Heart left ventricle (tissue), 16 donors: ENCODE results near the gene DPH6. TPM values are rescaled to one million over a fixed set of nuclear protein-coding genes. Genes with fewer than 3 reads are reported as not detected.
"Not testable (repeated sequence)": the region's sequence is repeated elsewhere in the genome, so short reads cannot be mapped to it uniquely, and the experiment has no call there.

ENCODE experiments used
- ATAC-seq, 4 donors: fragments of 200-7000 bp; cut with Tn5 transposase; one replicate each; pipeline ENCODE4 v1.9.1; 2020 to 2022; ENCODE audit warnings: moderate library complexity in 4 of 4, mild to moderate bottlenecking in 3 of 4, moderate number of reproducible peaks in 1 of 4
- DNase-seq, 5 donors: peaks; one replicate each; pipeline ENCODE4 v3.0.0-alpha.2; 2020
- H3K27ac ChIP-seq, 12 donors: fragments of 200-600 bp; sonication (generic) in 4 of 12; one replicate each; pipeline versions ENCODE4 v1.5.0 to v1.8.0; 2016 to 2022; ENCODE audit warnings: mild to moderate bottlenecking in 2 of 12
- H3K27me3 ChIP-seq, 9 donors: fragments of 200-600 bp; sonication (generic) in 2 of 9; one replicate each; pipeline versions ENCODE4 v1.5.1 to v1.8.0; 2016 to 2022; ENCODE audit warnings: mild to moderate bottlenecking in 3 of 9
- H3K36me3 ChIP-seq, 9 donors: fragments of 200-600 bp; sonication (generic) in 2 of 9; one replicate each; pipeline versions ENCODE4 v1.5.0 to v1.8.0; 2018 to 2022; ENCODE audit warnings: mild to moderate bottlenecking in 2 of 9
- H3K4me1 ChIP-seq, 12 donors: fragments of 200-600 bp; sonication (generic) in 4 of 12; one replicate each; pipeline versions ENCODE4 v1.5.0 to v1.8.0; 2016 to 2022; ENCODE audit warnings: mild to moderate bottlenecking in 3 of 12
- H3K4me3 ChIP-seq, 12 donors: fragments of 200-600 bp; sonication (generic) in 4 of 12; one replicate each; pipeline versions ENCODE4 v1.5.0 to v1.8.0; 2017 to 2022; ENCODE audit warnings: mild to moderate bottlenecking in 9 of 12, moderate library complexity in 4 of 12
- H3K9me3 ChIP-seq, 12 donors: fragments of 200-600 bp; sonication (generic) in 4 of 12; one replicate each; pipeline versions ENCODE4 v1.5.0 to v1.8.0; 2016 to 2022; ENCODE audit warnings: mild to moderate bottlenecking in 1 of 12
- CTCF ChIP-seq, 12 donors: fragments of 200-600 bp; sonication (generic) in 4 of 12; IDR thresholded peaks; one replicate each; pipeline versions ENCODE4 v1.5.0 to v1.8.0; 2018 to 2022; ENCODE audit warnings: antibody characterized with exemption in 12 of 12, mild to moderate bottlenecking in 5 of 12
- POLR2A ChIP-seq, 2 donors: fragments of 450-650 bp; IDR thresholded peaks; one replicate each; pipeline ENCODE4 v1.6.1; 2017; ENCODE audit warnings: antibody characterized with exemption in 2 of 2, mild to moderate bottlenecking in 2 of 2, moderate library complexity in 2 of 2
- whole genome bisulfite sequencing, 4 donors: extraction: QIAGEN DNeasy Blood & Tissue Kit in 2 of 4; methylation state at CpG; one replicate each; pipeline versions ENCODE4 v1.1.5 to v1.1.7; 2013 to 2018; 5-methylcytosine and 5-hydroxymethylcytosine counted together
- intact Hi-C, 10 donors: fragments of 100-400 bp; cut with DNase I; formaldehyde crosslinking; loops; one replicate each; pipeline versions ENCODE4 v1.11.1 to v1.14.2; 2022
- polyA plus RNA-seq, 2 donors: library from polyadenylated mRNA; stranded (reverse); fragments of 200-250 nt; gene quantifications; one replicate each; pipeline ENCODE4 v1.2.3, GENCODE V29; 2013
- total RNA-seq, 9 donors: library from RNA; depleted of rRNA in 2 of 9; stranded (reverse); fragments of >200 nt in 2 of 9; fragmentation: NEBNext Ultra II Directional in 3 of 9; extraction: Animal tissue kit (Norgen Biotek cat#: 25700) in 3 of 9; gene quantifications; one replicate each; pipeline versions ENCODE4 v1.1.0 to v1.2.4, GENCODE V29; 2016 to 2023
- donor health status: ischemic (EF 13 %, LVEDD 7.1; RV severe dilation, severe dysfunction).
- donor health status: healthy with polysubstance abuse.
- donor health status: DM: no; HTN: yes; CAD: no.
- donor health status: DM: no; HTN: no; CAD: no.
- donor health status: ischemic (EF 25% LVEDD 6.9; RV normal size, moderate dysfunction).
- donor health status: ischemic (EF 25% LVEDD 5.7; RV mildly dilated, moderate dysfunction).
- donor health status: healthy.
- donor health status: DM: yes; HTN: yes; CAD: no.
- donor health status: ischemic (EF 35%, LVEDD 5.7; RV mildly dilated, moderate dysfunction).
- donor health status: nonischemic (EF 11% LVEDD 7.7; RV severe dilation, severe dysfunction).
- donor health status: DM: yes; HTN: yes; CAD: no.
- donor health status: PGD.
- donor health status: ischemic (EF 29% LVEDD 5.4; RV normal size, mild dysfunction).
- donor health status: nonischemic (EF 23%, LVEDD 6.1; RV moderate dilation, normal function).

DPH6 gene
- total and polyA plus RNA-seq, 11 donors, result 5.9 to 24.8 (median 15.7) TPM

- peaks cover 0 to 5% (median 0%) of the 10 kb centered on the region in 9 donors for H3K36me3 ChIP-seq
- ATAC-seq (no peak), DNase-seq (no peak)
- no peak overlapping the region for H3K4me3 ChIP-seq
- intact Hi-C loops, result no loop called here
- no peaks in the 10 kb centered on the region for H3K27me3 ChIP-seq
- peaks cover 0 to 10% (median 0%) of the 10 kb centered on the region in 12 donors for H3K4me1 ChIP-seq
- WGBS, 4 donors, result 81 to 88% (median 86%) methylated on average over 2 of the region's 2 CpGs
- no peak overlapping the region for H3K27ac ChIP-seq
- TF ChIP-seq CTCF (IDR thresholded peaks at IDR 0.05), result no peak
- no peak for TF ChIP-seq POLR2A (IDR thresholded peaks at IDR 0.05)
- H3K9me3 ChIP-seq, result peaks cover 0 to 4% (median 0%) of the 10 kb centered on the region in 12 donors
These were observed 152.6 kb downstream of the DPH6 start for GRCh38 chr15:35393398-35393797.

GRCh38 chr15:35391408-35391984 is 154.5 kb downstream of the DPH6 start:
- H3K27ac ChIP-seq, ATAC-seq, H3K27me3 ChIP-seq, H3K36me3 ChIP-seq, intact Hi-C loops, H3K4me1 ChIP-seq, H3K9me3 ChIP-seq, H3K4me3 ChIP-seq: not testable (repeated sequence)
- WGBS, 4 donors, result 95 to 97% (median 96%) methylated on average over 18 of the region's 18 CpGs
- DNase-seq, result peak in 1 of 5 donors; percentile 28

- 98 to 100% (median 98%) methylated on average over 2 of the region's 2 CpGs for WGBS, 4 donors
- no peaks in the 10 kb centered on the region for H3K27me3 ChIP-seq
- peaks cover 0 to 14% (median 0%) of the 10 kb centered on the region in 9 donors for H3K36me3 ChIP-seq
- H3K9me3 ChIP-seq, result peaks cover 0 to 3% (median 0%) of the 10 kb centered on the region in 12 donors
- no peak overlapping the region for H3K27ac ChIP-seq
- no peak overlapping the region for H3K4me3 ChIP-seq
- H3K4me1 ChIP-seq, result no peaks in the 10 kb centered on the region
- ATAC-seq (no peak), DNase-seq (no peak)
- TF ChIP-seq CTCF (IDR thresholded peaks at IDR 0.05) (no peak), POLR2A (IDR thresholded peaks at IDR 0.05) (no peak)
- intact Hi-C loops, result loop anchor here in 1 of 10 donors (2.0 kb wide), 1 partner anchor 15 kb away; no protein-coding TSS in a partner anchor
These were observed 162.5 kb downstream of the DPH6 start for GRCh38 chr15:35383506-35383905.

GRCh38 chr15:35381328-35381727 is 164.6 kb downstream of the DPH6 start:
- Histone ChIP-seq H3K4me1 (no peaks in the 10 kb centered on the region), H3K27ac (no peak overlapping the region), H3K36me3 (peaks cover 0 to 14% (median 0%) of the 10 kb centered on the region in 9 donors), H3K4me3 (no peak overlapping the region), H3K27me3 (no peaks in the 10 kb centered on the region), H3K9me3 (peaks cover 0 to 11% (median 0%) of the 10 kb centered on the region in 12 donors)
- no peak for DNase-seq
- ATAC-seq, result no peak
- WGBS, 4 donors, result 43 to 59% (median 54%) methylated on average over 3 of the region's 3 CpGs
- intact Hi-C loops, result no loop called here
- TF ChIP-seq CTCF (IDR thresholded peaks at IDR 0.05), result no peak
- no peak for TF ChIP-seq POLR2A (IDR thresholded peaks at IDR 0.05)

GRCh38 chr15:35379972-35380371 is 166.0 kb downstream of the DPH6 start:
- Histone ChIP-seq H3K27me3 (no peaks in the 10 kb centered on the region), H3K4me1 (no peaks in the 10 kb centered on the region), H3K4me3 (no peak overlapping the region), H3K9me3 (peaks cover 0 to 8% (median 0%) of the 10 kb centered on the region in 12 donors), H3K36me3 (peaks cover 0 to 14% (median 0%) of the 10 kb centered on the region in 9 donors), H3K27ac (no peak overlapping the region)
- intact Hi-C loops, result no loop called here
- WGBS, 4 donors, result 86 to 96% (median 90%) methylated on average over 1 of the region's 1 CpG
- TF ChIP-seq CTCF (IDR thresholded peaks at IDR 0.05) (no peak), POLR2A (IDR thresholded peaks at IDR 0.05) (no peak)
- no peak for DNase-seq
- no peak for ATAC-seq

GRCh38 chr15:35378454-35378853 is 167.5 kb downstream of the DPH6 start:
- H3K9me3 ChIP-seq, intact Hi-C loops, H3K4me3 ChIP-seq, H3K27ac ChIP-seq, DNase-seq, H3K4me1 ChIP-seq, ATAC-seq, H3K27me3 ChIP-seq: not testable (repeated sequence)
- H3K36me3 ChIP-seq, result peaks cover 0 to 14% (median 0%) of the 10 kb centered on the region in 9 donors
- 96 to 100% (median 97%) methylated on average over 1 of the region's 1 CpG for WGBS, 4 donors
